Endothelial cell of umbilical vein (primary cell): ENCODE results near the gene EDARADD.

ENCODE experiments used
- MYC ChIP-seq: IDR thresholded peaks from one replicate; pipeline ENCODE4 v1.6.1; 2011; ENCODE audit warnings: mild to moderate bottlenecking, low read depth, low read length
- POLR2A ChIP-seq: IDR thresholded peaks from 2 replicates; pipeline ENCODE4 v1.6.1; 2012; ENCODE audit warnings: low read depth, mild to moderate bottlenecking, control low read depth, low read length
- POLR2AphosphoS5 ChIP-seq: IDR thresholded peaks from 2 replicates; pipeline ENCODE4 v1.6.1; 2012; ENCODE audit warnings: low read depth, mild to moderate bottlenecking, control low read depth, low read length, moderate library complexity; ENCODE audit not compliant: insufficient read depth
- TF ChIP-seq, protein P1 (sequence below), 2 donors: IDR thresholded peaks; 1 replicate in 1 of 2; 2 replicates in 1 of 2; pipeline ENCODE4 v1.5.1; 2011; ENCODE audit warnings: low read length in 2 of 2, mild to moderate bottlenecking in 2 of 2, moderate library complexity in 2 of 2, control low read depth in 1 of 2, inconsistent platforms in 1 of 2, low read depth in 1 of 2; ENCODE audit not compliant: insufficient read depth in 1 of 2; ENCODE audit errors: extremely low read depth in 1 of 2
- TF ChIP-seq, protein P2 (sequence below): IDR thresholded peaks from 2 replicates; pipeline ENCODE4 v1.6.1; 2011; ENCODE audit not compliant: insufficient read depth, insufficient read length

DNA sequence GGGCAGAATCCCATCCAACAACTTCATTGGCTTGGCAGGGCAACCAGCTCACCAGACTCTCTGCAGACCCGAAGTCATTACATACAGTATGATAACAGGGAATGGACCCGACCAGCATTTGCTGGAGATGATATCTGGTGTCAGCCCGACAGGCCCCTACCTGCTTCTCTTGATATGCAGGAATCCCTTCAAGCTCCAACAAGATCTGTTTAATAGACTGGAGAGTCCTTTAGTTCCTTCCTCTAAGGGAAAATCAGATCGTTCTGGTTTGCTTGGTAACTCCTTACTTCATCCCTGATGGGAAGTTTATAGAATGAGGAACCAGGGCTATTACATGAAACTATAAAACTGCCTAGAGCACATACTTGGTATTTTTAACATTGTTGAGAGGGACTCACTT, 61.2 kb downstream of the EDARADD start:
- TF ChIP-seq, protein P1, sequence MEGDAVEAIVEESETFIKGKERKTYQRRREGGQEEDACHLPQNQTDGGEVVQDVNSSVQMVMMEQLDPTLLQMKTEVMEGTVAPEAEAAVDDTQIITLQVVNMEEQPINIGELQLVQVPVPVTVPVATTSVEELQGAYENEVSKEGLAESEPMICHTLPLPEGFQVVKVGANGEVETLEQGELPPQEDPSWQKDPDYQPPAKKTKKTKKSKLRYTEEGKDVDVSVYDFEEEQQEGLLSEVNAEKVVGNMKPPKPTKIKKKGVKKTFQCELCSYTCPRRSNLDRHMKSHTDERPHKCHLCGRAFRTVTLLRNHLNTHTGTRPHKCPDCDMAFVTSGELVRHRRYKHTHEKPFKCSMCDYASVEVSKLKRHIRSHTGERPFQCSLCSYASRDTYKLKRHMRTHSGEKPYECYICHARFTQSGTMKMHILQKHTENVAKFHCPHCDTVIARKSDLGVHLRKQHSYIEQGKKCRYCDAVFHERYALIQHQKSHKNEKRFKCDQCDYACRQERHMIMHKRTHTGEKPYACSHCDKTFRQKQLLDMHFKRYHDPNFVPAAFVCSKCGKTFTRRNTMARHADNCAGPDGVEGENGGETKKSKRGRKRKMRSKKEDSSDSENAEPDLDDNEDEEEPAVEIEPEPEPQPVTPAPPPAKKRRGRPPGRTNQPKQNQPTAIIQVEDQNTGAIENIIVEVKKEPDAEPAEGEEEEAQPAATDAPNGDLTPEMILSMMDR (IDR thresholded peaks at IDR 0.05; ENCODE audit: extremely low read depth in 1 of 2, insufficient read depth in 1 of 2, low read depth in 1 of 2, low read length in 2 of 2) = no peak
- no peak for TF ChIP-seq POLR2A
- no peak for TF ChIP-seq MYC
- TF ChIP-seq, protein P2, sequence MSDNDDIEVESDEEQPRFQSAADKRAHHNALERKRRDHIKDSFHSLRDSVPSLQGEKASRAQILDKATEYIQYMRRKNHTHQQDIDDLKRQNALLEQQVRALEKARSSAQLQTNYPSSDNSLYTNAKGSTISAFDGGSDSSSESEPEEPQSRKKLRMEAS = no peak
- no peak for TF ChIP-seq POLR2AphosphoS5
